OCI-LY3 (cell line): ENCODE results near the gene TNKS1BP1.

Experiments
- H2AFZ ChIP-seq: fragments of 200-600, 300-600 bp; shearing (Covaris generic); 2 replicates; pipeline ENCODE4 v1.6.0; 2014; ENCODE audit warnings: antibody characterized with exemption, low read depth, low read length
- H3K27ac ChIP-seq: fragments of 200-600, 300-600 bp; sonication (generic); 2 replicates; pipeline ENCODE4 v1.5.1; 2014; ENCODE audit warnings: mild to moderate bottlenecking, low read length, moderate library complexity, mixed read lengths
- H3K27me3 ChIP-seq: fragments of 200-600, 300-600 bp; sonication (generic); 2 replicates; pipeline ENCODE4 v1.6.1; 2014; ENCODE audit warnings: low read depth, low read length, mixed read lengths
- H3K36me3 ChIP-seq: fragments of 200-600, 300-600 bp; sonication (generic); replicated peaks from 2 replicates; pipeline ENCODE3; 2014; ENCODE audit warnings: low read depth, low read length, mixed read lengths
- H3K4me1 ChIP-seq: fragments of 300-600, 200-600 bp; sonication (generic); 2 replicates; pipeline ENCODE4 v1.6.1; 2014; ENCODE audit warnings: low read length, mixed read lengths
- H3K4me2 ChIP-seq: fragments of 200-600, 300-600 bp; sonication (generic); 2 replicates; pipeline ENCODE4 v1.6.1; 2014; ENCODE audit warnings: low read length, mixed read lengths
- H3K4me3 ChIP-seq: fragments of 300-600, 200-600 bp; sonication (generic); 2 replicates; pipeline ENCODE4 v1.5.1; 2014; ENCODE audit warnings: antibody characterized with exemption, mild to moderate bottlenecking, low read length, moderate library complexity
- H3K79me2 ChIP-seq: fragments of 300-600, 200-600 bp; shearing (Covaris generic); 2 replicates; pipeline ENCODE4 v1.6.1; 2014; ENCODE audit warnings: mild to moderate bottlenecking, low read length, mixed read lengths
- H3K9ac ChIP-seq: fragments of 300-600, 200-600 bp; shearing (Covaris generic); 2 replicates; pipeline ENCODE4 v1.6.0; 2014; ENCODE audit warnings: mild to moderate bottlenecking, low read length, moderate library complexity
- H3K9me3 ChIP-seq: fragments of 200-600, 300-600 bp; shearing (Covaris generic); 2 replicates; pipeline ENCODE4 v1.6.1; 2014; ENCODE audit warnings: low read length, mixed read lengths; ENCODE audit not compliant: insufficient read depth
- H4K20me1 ChIP-seq: fragments of 200-600, 300-600 bp; sonication (generic); 2 replicates; pipeline ENCODE4 v1.6.1; 2016; ENCODE audit warnings: low read length, mixed read lengths; ENCODE audit not compliant: insufficient read depth
- EZH2phosphoT487 ChIP-seq: fragments of 200-600 bp; shearing (Covaris generic); IDR thresholded peaks from 2 replicates; pipeline ENCODE4 v1.6.1; 2018; ENCODE audit warnings: antibody characterized with exemption, mixed run types, low read depth
- TF ChIP-seq, protein P1 (sequence below): fragments of 200-600, 300-600 bp; sonication (generic); IDR thresholded peaks from 2 replicates; pipeline ENCODE4 v1.5.1; 2014; ENCODE audit warnings: antibody characterized with exemption, low read length, low read depth

TNKS1BP1 gene

DNA sequence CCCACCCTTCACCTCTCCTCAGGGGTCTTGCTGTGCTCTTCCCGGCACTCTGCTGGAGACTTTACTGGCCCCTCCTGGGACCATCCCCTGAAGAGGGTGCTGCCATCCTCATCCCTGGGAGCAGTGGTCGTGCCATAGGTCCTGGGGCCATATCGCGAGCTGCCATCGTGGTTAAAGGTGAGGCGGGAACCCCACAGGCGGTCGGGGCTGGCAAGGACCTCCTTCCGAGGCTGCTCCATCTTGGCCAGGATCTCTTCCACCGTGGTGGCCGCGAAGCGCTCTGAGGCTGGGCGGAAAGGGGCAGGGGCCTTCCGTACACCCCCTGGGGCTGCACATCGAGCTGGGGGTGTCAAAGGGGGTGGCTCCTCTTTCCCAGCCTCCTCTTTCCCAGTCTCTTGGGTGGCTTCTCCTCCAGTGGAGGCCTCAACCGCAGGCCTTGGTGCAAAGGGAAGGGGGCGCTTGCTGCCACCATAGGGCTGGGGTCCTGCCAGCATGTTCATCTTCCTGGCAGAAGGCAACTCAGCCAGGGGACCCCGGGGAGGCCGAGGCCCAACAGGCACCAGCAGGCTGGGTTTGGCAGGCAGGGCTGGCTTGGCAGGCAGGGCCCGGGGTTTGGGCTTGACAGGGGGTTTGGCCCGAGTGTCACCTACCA lies 4.6 kb downstream of the TNKS1BP1 start:
- H3K27ac ChIP-seq, result no peak overlapping the region
- peaks cover 23% of the 10 kb centered on the region for H3K36me3 ChIP-seq
- H3K9ac ChIP-seq, result no peak overlapping the region
- H3K4me2 ChIP-seq, result no peak overlapping the region
- no peaks in the 10 kb centered on the region for H3K9me3 ChIP-seq
- no peaks in the 10 kb centered on the region for H4K20me1 ChIP-seq
- H3K4me1 ChIP-seq, result peaks cover 15% of the 10 kb centered on the region
- H3K27me3 ChIP-seq, result no peaks in the 10 kb centered on the region
- TF ChIP-seq, protein P1, sequence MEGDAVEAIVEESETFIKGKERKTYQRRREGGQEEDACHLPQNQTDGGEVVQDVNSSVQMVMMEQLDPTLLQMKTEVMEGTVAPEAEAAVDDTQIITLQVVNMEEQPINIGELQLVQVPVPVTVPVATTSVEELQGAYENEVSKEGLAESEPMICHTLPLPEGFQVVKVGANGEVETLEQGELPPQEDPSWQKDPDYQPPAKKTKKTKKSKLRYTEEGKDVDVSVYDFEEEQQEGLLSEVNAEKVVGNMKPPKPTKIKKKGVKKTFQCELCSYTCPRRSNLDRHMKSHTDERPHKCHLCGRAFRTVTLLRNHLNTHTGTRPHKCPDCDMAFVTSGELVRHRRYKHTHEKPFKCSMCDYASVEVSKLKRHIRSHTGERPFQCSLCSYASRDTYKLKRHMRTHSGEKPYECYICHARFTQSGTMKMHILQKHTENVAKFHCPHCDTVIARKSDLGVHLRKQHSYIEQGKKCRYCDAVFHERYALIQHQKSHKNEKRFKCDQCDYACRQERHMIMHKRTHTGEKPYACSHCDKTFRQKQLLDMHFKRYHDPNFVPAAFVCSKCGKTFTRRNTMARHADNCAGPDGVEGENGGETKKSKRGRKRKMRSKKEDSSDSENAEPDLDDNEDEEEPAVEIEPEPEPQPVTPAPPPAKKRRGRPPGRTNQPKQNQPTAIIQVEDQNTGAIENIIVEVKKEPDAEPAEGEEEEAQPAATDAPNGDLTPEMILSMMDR, result no peak
- no peak for TF ChIP-seq EZH2phosphoT487
- 0 out of 2 replicates have a peak, but pooled peaks cover 5% of the 10 kb centered on the region for H3K79me2 ChIP-seq
- H2AFZ ChIP-seq, result no peak overlapping the region
- no peak overlapping the region for H3K4me3 ChIP-seq

DNA sequence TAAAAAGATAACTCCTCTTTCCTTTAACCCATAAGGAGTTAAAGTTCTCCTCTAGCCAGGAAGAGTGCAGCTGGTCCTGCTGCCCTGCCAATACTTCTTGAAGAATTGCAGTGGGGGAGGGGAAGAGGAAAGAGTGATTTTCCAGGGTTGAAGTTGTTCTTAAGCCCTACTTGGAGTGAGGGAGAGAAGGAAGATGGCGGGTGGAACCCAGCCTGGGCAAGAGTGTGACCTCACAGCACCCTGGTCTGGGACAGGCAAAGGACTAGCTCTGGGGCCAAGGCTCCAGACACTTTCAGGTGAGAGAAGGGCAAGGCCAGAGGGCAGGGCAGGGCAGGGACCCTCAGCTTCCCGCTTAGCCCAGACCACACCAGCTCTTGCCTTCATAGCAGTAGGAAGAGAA lies 6.6 kb downstream of the TNKS1BP1 start:
- no peak overlapping the region for H2AFZ ChIP-seq
- H3K4me3 ChIP-seq, result no peak overlapping the region
- no peak overlapping the region for H3K27ac ChIP-seq
- H3K4me2 ChIP-seq, result no peak overlapping the region
- no peak for TF ChIP-seq EZH2phosphoT487
- TF ChIP-seq, protein P1, result no peak
- H4K20me1 ChIP-seq, result no peaks in the 10 kb centered on the region
- no peaks in the 10 kb centered on the region for H3K27me3 ChIP-seq
- H3K4me1 ChIP-seq, result peaks cover 9% of the 10 kb centered on the region; the same call in 1 of the 2 replicates
- no peaks in the 10 kb centered on the region for H3K79me2 ChIP-seq
- H3K9me3 ChIP-seq, result no peaks in the 10 kb centered on the region
- H3K9ac ChIP-seq, result no peak overlapping the region
- peaks cover 23% of the 10 kb centered on the region for H3K36me3 ChIP-seq

DNA sequence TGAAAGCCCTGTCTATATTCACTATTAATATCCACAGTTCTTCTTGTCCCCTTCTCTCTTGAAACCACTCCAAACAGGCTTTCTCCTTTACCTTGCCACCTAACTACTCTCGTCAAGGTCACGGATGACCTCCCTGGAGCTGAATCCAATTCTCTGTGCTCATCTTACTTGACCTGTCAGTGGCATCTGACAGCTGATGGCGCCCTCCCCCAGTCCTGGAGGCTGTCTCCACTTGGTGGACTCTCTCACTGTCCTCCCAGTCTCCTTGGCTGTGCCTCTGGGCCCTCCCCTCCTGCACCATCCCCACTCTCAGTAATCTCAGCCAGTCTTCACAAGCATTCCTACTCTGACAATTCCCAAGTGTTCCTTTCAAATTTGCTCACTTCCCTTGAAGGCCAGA lies 8.7 kb downstream of the TNKS1BP1 start:
- H3K27ac ChIP-seq, result no peak overlapping the region
- H3K4me1 ChIP-seq, result peaks cover 9% of the 10 kb centered on the region
- no peak overlapping the region for H2AFZ ChIP-seq
- H3K79me2 ChIP-seq, result no peaks in the 10 kb centered on the region
- no peaks in the 10 kb centered on the region for H3K9me3 ChIP-seq
- H3K4me2 ChIP-seq, result no peak overlapping the region
- H3K4me3 ChIP-seq, result no peak overlapping the region
- H3K9ac ChIP-seq, result no peak overlapping the region
- no peak for TF ChIP-seq EZH2phosphoT487
- TF ChIP-seq, protein P1, result no peak
- H3K27me3 ChIP-seq, result no peaks in the 10 kb centered on the region
- H4K20me1 ChIP-seq, result no peaks in the 10 kb centered on the region
- H3K36me3 ChIP-seq, result peaks cover 23% of the 10 kb centered on the region

DNA sequence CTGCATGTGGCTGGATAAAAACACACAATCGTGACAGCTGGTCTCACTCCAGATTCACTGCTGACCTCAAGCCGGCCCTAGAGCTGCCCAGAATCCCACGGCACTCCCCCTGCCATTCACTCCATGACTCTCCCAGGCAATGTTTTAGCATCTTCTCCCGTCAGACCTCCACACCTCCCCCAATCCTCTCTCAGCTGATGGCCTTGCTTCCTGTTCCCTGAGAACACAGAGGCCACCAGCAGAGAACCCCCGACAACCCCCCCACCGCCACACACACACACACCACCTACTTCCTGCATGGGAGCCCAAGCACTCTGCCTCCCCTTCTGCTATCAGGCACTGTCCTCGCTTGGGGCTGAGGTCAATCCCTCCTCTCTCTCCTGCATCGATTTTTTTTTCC lies 9.3 kb downstream of the TNKS1BP1 start:
- TF ChIP-seq, protein P1, result no peak
- no peak for TF ChIP-seq EZH2phosphoT487
- H3K4me2 ChIP-seq, result no peak overlapping the region

More for the DNA sequence above, 9.3 kb downstream of the TNKS1BP1 start:
- Histone ChIP-seq H4K20me1 (no peaks in the 10 kb centered on the region), H3K36me3 (peaks cover 20% of the 10 kb centered on the region), H3K27me3 (no peaks in the 10 kb centered on the region), H2AFZ (no peak overlapping the region), H3K79me2 (no peaks in the 10 kb centered on the region), H3K9me3 (no peaks in the 10 kb centered on the region), H3K27ac (no peak overlapping the region), H3K9ac (no peak overlapping the region), H3K4me3 (no peak overlapping the region), H3K4me1 (peaks cover 13% of the 10 kb centered on the region)
